CD14-positive monocyte (primary cell): Measurements from ENCODE around the gene GALNT17. TPM values are rescaled to one million over a fixed set of nuclear protein-coding genes. Genes with fewer than 3 reads are reported as not detected.

ENCODE experiments used
- DNase-seq, 3 donors: peaks; one replicate each; pipeline ENCODE4 v3.0.0-alpha.2; 2011 to 2022
- H2AFZ ChIP-seq: 2 replicates; pipeline ENCODE4 v1.6.0; 2012; ENCODE audit warnings: mild to moderate bottlenecking, low read depth, low read length, inconsistent platforms; ENCODE audit not compliant: insufficient read depth, poor library complexity, severe bottlenecking
- H3K27ac ChIP-seq, 2 donors: 1 replicate in 1 of 2; 2 replicates in 1 of 2; pipeline ENCODE4 v1.5.1; 2012 to 2013; ENCODE audit warnings: low read length in 2 of 2, control low read depth in 1 of 2, inconsistent platforms in 1 of 2, low read depth in 1 of 2, mild to moderate bottlenecking in 1 of 2
- H3K27me3 ChIP-seq, 2 donors: one replicate each; pipeline versions ENCODE4 v1.6.0 to v1.6.1; 2011 to 2013; ENCODE audit warnings: low read length in 2 of 2; ENCODE audit not compliant: control insufficient read depth in 2 of 2, insufficient read depth in 2 of 2
- H3K36me3 ChIP-seq, 2 donors: replicated peaks in 1 of 2; 1 replicate in 1 of 2; 2 replicates in 1 of 2; pipeline versions ENCODE4 v1.5.1 to v1.6.1; 2012 to 2013; ENCODE audit warnings: low read length in 2 of 2, control low read depth in 1 of 2, inconsistent platforms in 1 of 2, mild to moderate bottlenecking in 1 of 2; ENCODE audit not compliant: insufficient read depth in 2 of 2, control insufficient read depth in 1 of 2
- H3K4me1 ChIP-seq, 2 donors: 1 replicate in 1 of 2; 2 replicates in 1 of 2; pipeline versions ENCODE4 v1.5.1 to v1.6.1; 2012 to 2013; ENCODE audit warnings: low read length in 2 of 2, control low read depth in 1 of 2, inconsistent platforms in 1 of 2, mild to moderate bottlenecking in 1 of 2, moderate library complexity in 1 of 2; ENCODE audit not compliant: insufficient read depth in 2 of 2, control insufficient read depth in 1 of 2
- H3K4me2 ChIP-seq: replicated peaks from 2 replicates; pipeline ENCODE3; 2012; ENCODE audit warnings: low read length, moderate library complexity, mild to moderate bottlenecking; ENCODE audit not compliant: poor library complexity, severe bottlenecking; ENCODE audit errors: extremely low read depth
- H3K4me3 ChIP-seq, 3 experiments: fragments of 200-600 bp in 1 of 3; sonication (generic) in 1 of 3; replicated peaks in 1 of 3; 1 replicate in 2 of 3; 2 replicates in 1 of 3; pipeline ENCODE4 v1.5.1; 2011 to 2013; ENCODE audit warnings: low read length in 3 of 3, mild to moderate bottlenecking in 3 of 3, control low read depth in 2 of 3, low read depth in 2 of 3, inconsistent platforms in 1 of 3, moderate library complexity in 1 of 3
- H3K79me2 ChIP-seq: 2 replicates; pipeline ENCODE4 v1.6.0; 2012; ENCODE audit warnings: mild to moderate bottlenecking, control low read depth, inconsistent platforms, low read length, moderate library complexity; ENCODE audit not compliant: insufficient read depth
- H3K9ac ChIP-seq: 2 replicates; pipeline ENCODE4 v1.6.0; 2017; ENCODE audit warnings: low read length, mild to moderate bottlenecking; ENCODE audit not compliant: insufficient read depth, poor library complexity, severe bottlenecking
- H3K9me3 ChIP-seq, 2 donors: replicated peaks in 1 of 2; 1 replicate in 1 of 2; 2 replicates in 1 of 2; pipeline versions ENCODE4 v1.5.1 to v1.6.1; 2012 to 2013; ENCODE audit warnings: low read length in 2 of 2, control low read depth in 1 of 2; ENCODE audit not compliant: control insufficient read depth in 1 of 2, insufficient read depth in 1 of 2
- H4K20me1 ChIP-seq: 2 replicates; pipeline ENCODE4 v1.6.0; 2012; ENCODE audit warnings: mild to moderate bottlenecking, low read length, control low read depth, moderate library complexity; ENCODE audit not compliant: insufficient read depth
- H3K27ac Mint-ChIP-seq, 7 donors: one replicate each; pipeline ENCODE4 v1.8.0; 2020; ENCODE audit warnings: mild to moderate bottlenecking in 7 of 7, mixed read lengths in 7 of 7, moderate library complexity in 6 of 7, inconsistent platforms in 2 of 7
- H3K27me3 Mint-ChIP-seq, 3 donors: one replicate each; pipeline ENCODE4 v1.8.0; 2021 to 2022; ENCODE audit warnings: low read depth in 3 of 3, mild to moderate bottlenecking in 3 of 3, mixed read lengths in 3 of 3, moderate library complexity in 3 of 3, inconsistent platforms in 1 of 3
- H3K36me3 Mint-ChIP-seq, 2 donors: one replicate each; pipeline ENCODE4 v1.8.0; 2020; ENCODE audit warnings: mixed read lengths in 2 of 2, inconsistent platforms in 1 of 2, mild to moderate bottlenecking in 1 of 2
- H3K4me1 Mint-ChIP-seq: one replicate; pipeline ENCODE4 v1.8.0; 2020; ENCODE audit warnings: mild to moderate bottlenecking, mixed read lengths
- H3K4me3 Mint-ChIP-seq, 2 donors: one replicate each; pipeline ENCODE4 v1.8.0; 2020; ENCODE audit warnings: mild to moderate bottlenecking in 2 of 2, mixed read lengths in 2 of 2, moderate library complexity in 1 of 2
- H3K9me3 Mint-ChIP-seq, 7 donors: one replicate each; pipeline ENCODE4 v1.8.0; 2020 to 2022; ENCODE audit warnings: mixed read lengths in 7 of 7, mild to moderate bottlenecking in 6 of 7, moderate library complexity in 6 of 7, inconsistent platforms in 2 of 7
- CTCF ChIP-seq: fragments of 200-600 bp; IDR thresholded peaks from one replicate; pipeline ENCODE4 v1.8.0; 2022; ENCODE audit warnings: antibody characterized with exemption, mild to moderate bottlenecking
- WGBS: methylation state at CpG from one replicate; pipeline ENCODE4 v1.1.5; 2013; ENCODE audit warnings: missing lambda C conversion rate; ENCODE audit not compliant: insufficient coverage; 5-methylcytosine and 5-hydroxymethylcytosine counted together
- intact Hi-C, 2 donors: fragments of 100-400 bp; cut with micrococcal nuclease; formaldehyde crosslinking; loops; one replicate each; pipeline versions ENCODE4 v1.15.0 to v1.15.1; 2023
- polyA plus RNA-seq, 3 donors: library from polyadenylated mRNA; depleted of rRNA in 1 of 3; unstranded in 2 of 3; stranded (reverse) in 1 of 3; fragments of 300-500 nt in 2 of 3; fragments of >200 nt in 1 of 3; fragmentation: Illumina TruSeq in 2 of 3; gene quantifications; 1 replicate in 2 of 3; 2 replicates in 1 of 3; pipeline ENCODE4 v1.2.3, GENCODE V29; 2012 to 2021

Gene GALNT17
- polyA plus RNA-seq, 3 donors: not detected

GRCh38 chr7:71198887-71199286, 66.9 kb downstream of the GALNT17 start:
- DNase-seq: no peak
- Histone ChIP-seq H3K79me2 (no peaks in the 10 kb centered on the region), H3K4me2 (no peak overlapping the region), H3K9ac (no peak overlapping the region), H3K4me3 (no peak overlapping the region), H3K36me3 (no peaks in the 10 kb centered on the region), H3K27ac (no peak overlapping the region), H3K9me3 (peaks cover 15 to 20% of the 10 kb centered on the region in 2 donors), H2AFZ (no peak overlapping the region), H3K27me3 (no peaks in the 10 kb centered on the region), H4K20me1 (no peaks in the 10 kb centered on the region), H3K4me1 (no peaks in the 10 kb centered on the region)
- Mint-ChIP-seq H3K36me3 (no peaks in the 10 kb centered on the region), H3K9me3 (peaks cover 2 to 36% (median 12%) of the 10 kb centered on the region in 7 donors), H3K27ac (no peak overlapping the region), H3K27me3 (no peaks in the 10 kb centered on the region), H3K4me3 (no peak overlapping the region), H3K4me1 (no peaks in the 10 kb centered on the region)
- WGBS: 100% methylated on average over 4 of the region's 8 CpGs
- TF ChIP-seq CTCF: no peak
- intact Hi-C loops: no loop called here

DNA sequence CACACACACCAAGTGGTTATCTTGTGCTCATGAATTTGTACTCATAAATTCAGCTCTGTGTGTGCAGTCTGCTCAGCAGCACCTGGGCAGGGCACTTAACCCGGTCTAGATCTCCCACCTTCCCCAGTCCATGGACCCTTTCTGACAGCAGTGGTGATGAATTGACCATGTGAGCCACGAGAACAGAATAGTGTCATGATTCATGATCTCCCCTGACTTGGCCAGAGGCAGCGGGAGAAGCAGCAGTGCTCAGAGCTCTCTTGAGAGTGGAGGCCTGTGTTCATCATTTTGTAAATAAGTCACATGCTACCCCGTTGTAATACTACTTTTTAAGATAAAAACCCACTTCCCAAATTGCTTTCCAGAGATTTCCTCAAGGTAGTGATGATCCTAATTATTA, 74.2 kb downstream of the GALNT17 start:
- Histone ChIP-seq H2AFZ (no peak overlapping the region), H3K9me3 (peaks cover 0 to 34% of the 10 kb centered on the region in 2 donors), H3K36me3 (no peaks in the 10 kb centered on the region), H3K27me3 (no peaks in the 10 kb centered on the region), H3K79me2 (no peaks in the 10 kb centered on the region), H3K9ac (no peak overlapping the region), H3K27ac (no peak overlapping the region), H4K20me1 (no peaks in the 10 kb centered on the region), H3K4me1 (no peaks in the 10 kb centered on the region), H3K4me3 (no peak overlapping the region), H3K4me2 (no peak overlapping the region)
- Mint-ChIP-seq H3K27me3 (no peaks in the 10 kb centered on the region), H3K36me3 (no peaks in the 10 kb centered on the region), H3K27ac (no peak overlapping the region), H3K9me3 (peaks cover under 1 to 40% (median 16%) of the 10 kb centered on the region in 7 donors), H3K4me1 (no peaks in the 10 kb centered on the region), H3K4me3 (no peak overlapping the region)
- intact Hi-C loops: no loop called here
- TF ChIP-seq CTCF: no peak
- WGBS: 67% methylated on average over 1 of the region's 4 CpGs
- no peak for DNase-seq
